Loucy (cell line): ENCODE data around the gene WASHC3.

Source experiments
- CTCF ChIP-seq: fragments of 200-600 bp; sonication (generic); conservative IDR thresholded peaks from 2 replicates; pipeline ENCODE4 v1.5.1; 2014; ENCODE audit warnings: mild to moderate bottlenecking, antibody characterized with exemption, low read length
- EZH2phosphoT487 ChIP-seq: fragments of 200-600 bp; IDR thresholded peaks from 2 replicates; pipeline ENCODE4 v1.6.1; 2018; ENCODE audit warnings: antibody characterized with exemption, mild to moderate bottlenecking, moderate library complexity, borderline replicate concordance

GRCh38 chr12:102061096-102061559 is 663 bp downstream of the WASHC3 start:
- TF ChIP-seq CTCF (no peak), EZH2phosphoT487 (no peak)
